Suppressor macrophage treated with lipopolysaccharide for 1 hour (primary cell): Measurements from ENCODE around the gene KLHL7.
"Not testable (repeated sequence)": the region's sequence is repeated elsewhere in the genome, so short reads cannot be mapped to it uniquely, and the experiment has no call there.

Source experiments
- DNase-seq, 3 donors: peaks; one replicate each; pipeline ENCODE4 v3.0.0-alpha.2; 2020 to 2022

The KLHL7 gene

DNA sequence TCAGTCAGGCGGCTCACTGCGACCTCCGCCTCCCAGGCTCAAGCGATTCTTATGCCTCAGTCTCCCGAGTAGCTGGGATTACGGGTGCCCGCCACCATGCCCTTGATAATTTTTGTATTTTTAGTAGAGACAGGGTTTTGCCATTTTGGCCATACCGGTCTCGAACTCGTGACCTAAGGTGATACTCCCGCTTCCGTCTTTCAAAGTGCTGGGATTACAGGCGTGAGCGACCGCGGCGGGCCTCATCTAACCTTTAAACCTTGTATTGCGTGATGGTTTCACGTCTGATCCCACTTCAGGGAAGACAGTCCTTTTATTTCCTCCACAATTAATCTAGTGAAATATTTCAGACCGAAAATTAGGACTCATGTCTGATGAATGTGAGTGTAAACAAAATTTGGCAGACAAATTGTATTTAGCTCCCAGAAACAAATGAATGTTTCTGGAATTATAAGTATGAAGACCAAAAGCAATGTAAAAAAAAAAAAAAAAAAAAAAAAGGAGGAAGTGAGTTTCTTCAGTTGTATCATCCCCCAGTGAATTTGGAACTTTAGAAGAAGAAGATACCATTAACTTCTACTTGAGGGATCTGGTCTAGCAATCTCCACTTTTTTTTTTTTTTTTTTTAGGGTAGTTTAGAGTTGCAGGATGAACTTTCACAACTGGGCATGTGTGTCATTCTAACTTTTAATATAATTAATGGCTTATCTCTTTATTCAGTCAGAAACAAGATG is 77.9 kb downstream of the KLHL7 start:
- peak in 2 of 3 donors; percentile 46 to 50 for DNase-seq

DNA sequence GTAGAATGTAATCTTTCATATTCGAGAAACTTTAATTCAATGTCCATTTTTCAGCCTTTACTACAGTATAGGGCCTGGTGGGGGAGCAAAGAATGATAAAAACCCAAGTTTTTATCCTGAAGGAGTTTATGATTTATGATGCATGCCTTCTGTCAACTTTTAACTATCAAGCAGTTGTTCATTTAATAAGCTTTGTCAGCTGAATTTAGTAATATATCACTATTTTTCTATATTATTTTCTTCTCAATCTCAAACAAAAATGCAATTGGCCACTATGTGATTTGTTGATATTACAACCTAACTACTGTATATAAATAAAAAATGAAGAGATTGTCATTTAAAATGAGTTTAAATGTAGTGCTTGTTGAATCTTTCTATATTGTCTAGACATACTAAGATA is 78.7 kb downstream of the KLHL7 start:
- no peak for DNase-seq

DNA sequence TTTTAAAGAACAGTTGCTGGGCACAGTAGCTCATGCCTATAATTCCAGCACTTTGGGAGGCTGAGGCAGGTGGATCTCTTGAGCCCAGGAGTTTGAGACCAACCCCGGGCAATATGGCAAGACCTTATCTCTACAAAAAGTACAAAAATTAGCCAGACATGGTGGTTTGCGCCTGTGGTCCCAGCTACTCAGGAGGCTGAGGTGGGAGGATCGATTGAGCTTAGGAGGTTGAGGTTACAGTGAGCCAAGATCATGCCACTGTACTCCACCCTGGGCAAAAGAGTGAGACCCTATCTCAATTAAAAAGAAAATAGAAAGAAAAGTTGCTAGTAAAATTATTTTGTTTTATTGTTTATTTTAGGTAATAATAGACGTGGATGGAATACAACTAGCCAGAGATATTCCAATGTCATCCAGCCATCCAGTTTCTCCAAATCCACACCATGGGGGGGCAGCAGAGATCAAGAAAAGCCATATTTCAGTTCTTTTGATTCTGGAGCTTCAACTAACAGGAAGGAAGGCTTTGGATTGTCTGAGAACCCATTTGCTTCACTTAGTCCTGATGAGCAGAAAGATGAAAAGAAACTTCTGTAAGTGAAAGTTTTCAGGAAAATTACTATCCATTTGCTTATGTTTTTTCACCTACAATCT is 79.2 kb downstream of the KLHL7 start:
- DNase-seq, result peak; percentile 79 to 86 (median 80)

DNA sequence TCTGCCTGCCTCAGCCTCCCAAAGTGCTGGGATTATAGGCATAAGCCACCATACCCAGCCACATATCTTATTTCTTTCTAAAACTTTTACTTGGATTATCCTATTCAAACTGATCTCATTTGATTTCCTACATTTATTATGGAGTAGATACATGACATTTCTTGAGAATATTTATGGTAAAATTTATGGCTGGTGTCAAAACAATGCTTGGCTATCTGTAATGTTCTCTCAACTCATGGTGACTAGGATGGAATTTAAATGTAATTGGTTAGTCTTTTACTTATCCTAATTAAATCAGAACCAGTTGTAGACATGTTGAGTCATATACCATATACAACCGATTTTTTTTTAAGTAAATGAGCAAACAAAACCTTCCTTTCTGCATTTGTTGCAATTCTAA is 80.4 kb downstream of the KLHL7 start:
- no peak for DNase-seq

GRCh38 chr7:23191022-23191421 is 85.4 kb downstream of the KLHL7 start:
- DNase-seq, result no peak

DNA sequence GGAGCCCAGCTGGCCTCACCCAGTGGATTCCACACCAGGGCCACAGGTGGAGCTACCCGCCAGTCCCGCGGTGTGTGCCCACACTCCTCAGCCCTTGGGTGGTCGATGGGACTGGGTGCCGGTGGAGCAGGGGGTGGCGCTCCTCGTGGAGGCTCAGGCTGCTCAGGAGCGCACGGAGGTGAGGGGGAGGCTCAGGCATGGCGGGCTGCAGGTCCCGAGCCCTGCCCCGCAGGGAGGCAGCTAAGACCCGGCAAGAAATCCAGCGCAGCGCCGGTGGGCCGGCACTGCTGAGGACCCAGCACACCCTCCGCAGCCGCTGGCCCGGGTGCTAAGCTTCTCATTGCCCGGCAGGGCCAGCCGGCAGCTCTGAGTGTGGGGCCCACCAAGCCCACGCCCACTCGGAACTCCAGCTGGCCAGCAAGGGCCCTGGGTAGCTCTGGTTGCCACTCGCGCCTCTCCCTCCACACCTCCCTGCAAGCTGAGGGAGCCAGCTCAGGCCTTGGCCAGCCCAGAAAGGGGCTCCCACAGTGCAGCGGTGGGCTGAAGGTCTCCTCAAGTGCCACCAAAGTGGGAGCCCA is 88.2 kb downstream of the KLHL7 start:
- not testable (repeated sequence) for DNase-seq

DNA sequence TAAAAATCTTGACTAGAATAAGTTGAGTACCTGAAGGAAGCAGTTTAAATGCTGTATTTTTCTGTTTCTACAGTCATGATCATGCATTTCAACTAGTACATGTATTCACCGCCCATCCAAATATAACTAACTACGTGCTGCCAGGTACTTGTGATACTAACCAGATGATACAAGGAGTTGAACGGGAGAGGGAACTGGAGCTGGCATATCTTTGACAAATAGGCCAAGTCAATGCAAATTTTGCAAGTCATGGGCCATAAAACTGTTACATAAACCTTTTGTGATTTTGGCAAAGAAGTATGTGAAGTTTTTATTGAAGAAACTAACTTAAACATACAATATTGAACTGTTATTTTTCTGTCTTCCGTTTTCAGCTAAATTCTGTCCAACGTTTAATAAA is 90.7 kb downstream of the KLHL7 start:
- DNase-seq, result no peak

- not testable (repeated sequence) for DNase-seq
Measured at GRCh38 chr7:23197745-23198144, 92.2 kb downstream of the KLHL7 start.

DNA sequence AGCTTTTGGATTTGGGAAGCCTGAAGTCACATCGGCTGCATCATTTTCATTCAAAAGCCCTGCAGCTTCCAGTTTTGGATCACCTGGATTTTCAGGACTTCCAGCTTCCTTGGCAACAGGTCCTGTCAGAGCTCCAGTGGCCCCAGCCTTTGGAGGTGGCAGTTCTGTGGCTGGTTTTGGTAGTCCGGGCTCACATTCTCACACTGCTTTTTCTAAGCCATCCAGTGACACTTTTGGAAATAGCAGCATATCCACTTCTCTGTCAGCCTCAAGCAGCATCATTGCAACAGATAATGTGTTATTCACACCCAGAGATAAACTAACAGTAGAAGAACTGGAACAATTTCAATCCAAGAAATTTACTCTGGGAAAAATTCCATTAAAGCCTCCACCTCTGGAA is 94.7 kb downstream of the KLHL7 start:
- DNase-seq, result no peak

DNA sequence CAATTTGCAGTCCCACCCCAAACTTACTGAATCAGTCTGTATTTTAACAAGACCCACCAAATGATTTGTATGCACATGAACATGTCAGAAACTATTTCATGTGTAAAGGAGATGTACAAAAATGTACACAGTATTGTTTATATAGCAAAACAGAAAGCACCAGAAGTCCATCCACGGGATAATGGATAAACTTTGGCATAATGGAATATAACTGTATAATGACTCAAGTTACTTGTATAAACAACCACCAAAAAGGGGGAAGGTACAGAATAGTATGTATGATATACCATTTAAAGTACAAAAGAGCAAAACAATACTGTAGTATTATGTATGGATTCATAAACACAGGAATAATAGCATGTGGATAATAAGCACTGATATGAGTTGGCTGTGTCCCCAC is 98.7 kb downstream of the KLHL7 start:
- DNase-seq, result no peak

GRCh38 chr7:23205577-23205908 is 100.0 kb downstream of the KLHL7 start:
- DNase-seq, result no peak

DNA sequence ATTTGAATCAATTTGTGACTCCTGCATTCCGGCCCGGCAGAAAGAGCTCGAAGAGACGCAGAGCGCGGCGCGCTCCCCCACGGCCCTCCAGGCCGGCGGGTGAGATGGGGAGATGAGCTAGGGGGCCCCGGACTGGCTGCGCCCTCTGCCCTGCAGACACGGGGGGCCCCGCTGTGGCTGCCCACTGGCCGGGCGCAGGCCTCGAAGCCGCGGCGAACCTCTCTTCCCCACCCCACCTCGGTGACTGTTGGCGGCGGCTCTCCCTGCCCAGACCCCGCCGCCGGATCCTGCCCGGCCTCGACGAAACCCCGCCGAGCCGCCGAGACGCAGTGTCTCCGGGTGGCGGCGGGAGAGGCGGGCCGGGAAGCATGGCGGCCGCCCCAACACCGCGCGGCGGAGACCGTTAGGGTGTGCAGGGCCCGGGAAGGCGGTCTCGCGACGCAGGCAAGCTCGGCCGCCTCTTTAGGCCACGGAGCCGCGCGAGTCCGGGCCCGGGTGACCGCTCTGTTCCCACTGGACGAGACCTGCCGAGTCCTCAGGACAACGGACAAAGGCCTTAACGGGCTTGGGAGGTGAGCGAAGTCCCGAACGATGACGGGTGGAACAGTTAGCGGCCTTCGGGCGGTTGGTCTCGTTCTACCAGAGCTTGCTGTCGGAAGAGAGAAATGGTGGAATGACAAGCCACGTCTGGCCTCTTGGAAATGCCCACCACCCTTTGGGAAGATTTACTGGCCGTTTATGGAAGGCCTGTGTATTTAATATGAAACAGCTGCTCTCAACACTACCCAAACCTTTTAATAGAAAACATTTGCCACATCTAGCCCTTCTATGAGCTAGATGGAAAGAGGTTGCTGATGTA is 100.6 kb downstream of the KLHL7 start:
- peak in 2 of 3 donors; percentile 41 to 49 for DNase-seq

DNA sequence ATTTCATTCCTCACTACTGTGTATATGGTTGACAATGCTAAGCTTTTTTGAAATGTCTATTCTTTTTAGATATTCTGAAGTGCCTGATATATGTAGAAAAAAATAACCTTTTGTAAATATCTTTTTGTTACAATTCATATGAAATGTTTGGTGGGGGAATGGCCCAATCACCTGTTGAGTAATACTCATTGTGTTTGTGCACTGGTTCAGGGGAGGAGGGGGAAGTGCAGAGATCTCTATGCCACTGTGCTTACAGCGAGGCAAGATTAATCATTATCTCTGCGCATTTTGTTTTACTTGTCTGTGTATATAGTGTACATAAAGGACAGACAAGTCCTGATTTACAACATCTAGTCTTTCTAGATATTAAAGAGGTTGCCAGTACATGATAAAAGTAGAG is 101.4 kb downstream of the KLHL7 start:
- DNase-seq, result peak; percentile 56 to 61 (median 57)

DNA sequence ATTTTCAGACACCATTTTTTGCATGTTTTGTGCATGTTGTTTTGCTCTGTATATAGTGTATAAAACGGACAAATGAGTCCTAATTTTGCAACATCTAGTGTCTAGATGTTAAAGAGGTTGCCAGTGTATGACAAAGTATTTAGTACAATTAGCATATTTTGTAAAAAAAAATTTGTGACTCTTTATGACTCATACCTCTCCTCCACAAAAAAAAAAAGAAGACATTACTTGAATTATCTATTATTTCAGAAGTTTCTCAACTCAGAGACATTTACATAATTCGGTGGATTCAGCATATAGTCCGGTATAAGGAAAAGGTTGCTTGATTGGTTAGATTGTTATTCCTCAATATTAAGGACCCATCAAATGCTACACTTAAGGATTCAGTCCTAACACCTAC is 102.3 kb downstream of the KLHL7 start:
- DNase-seq, result peak; percentile 34 to 88 (median 82)

DNA sequence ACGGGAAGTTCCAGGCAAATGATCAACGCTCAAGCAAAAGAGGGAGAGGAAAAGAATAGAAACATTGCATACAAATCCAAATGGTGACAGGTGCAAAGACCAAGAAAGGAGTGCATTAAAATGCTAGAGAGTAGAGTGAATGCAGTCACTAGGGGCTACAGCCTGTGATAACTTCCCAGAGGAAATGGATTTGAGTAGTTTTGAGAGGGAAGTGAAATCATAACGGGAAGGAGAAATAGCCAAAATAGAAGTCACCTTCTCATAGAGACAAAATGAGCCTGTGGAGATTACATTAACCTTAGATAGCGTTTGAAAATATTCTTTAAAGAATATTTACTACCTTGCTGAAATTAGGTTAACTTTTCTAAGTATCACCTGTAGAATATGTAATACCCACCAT is 102.7 kb downstream of the KLHL7 start:
- DNase-seq, result peak; percentile 43 to 60 (median 59)

DNA sequence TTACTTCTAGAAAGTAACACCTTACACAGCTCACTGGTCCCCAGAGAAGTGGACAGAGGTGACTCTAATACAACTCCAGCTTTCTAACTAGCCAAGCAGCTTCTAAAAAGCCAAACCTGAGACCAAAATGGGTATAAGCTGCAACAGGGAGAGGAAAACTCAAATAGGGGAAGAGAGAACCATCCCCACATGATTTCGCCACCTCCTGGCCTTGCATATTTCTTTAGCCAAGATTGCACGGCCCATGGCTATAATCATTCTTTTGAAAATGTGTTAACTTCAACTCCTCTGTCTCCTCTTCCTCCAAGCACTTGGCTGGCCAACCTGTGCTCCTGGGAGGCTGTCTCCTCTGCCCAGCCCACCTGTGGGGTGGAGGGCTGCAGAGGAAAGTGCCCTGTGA is 104.9 kb downstream of the KLHL7 start:
- peak; percentile 45 to 59 (median 49) for DNase-seq

DNA sequence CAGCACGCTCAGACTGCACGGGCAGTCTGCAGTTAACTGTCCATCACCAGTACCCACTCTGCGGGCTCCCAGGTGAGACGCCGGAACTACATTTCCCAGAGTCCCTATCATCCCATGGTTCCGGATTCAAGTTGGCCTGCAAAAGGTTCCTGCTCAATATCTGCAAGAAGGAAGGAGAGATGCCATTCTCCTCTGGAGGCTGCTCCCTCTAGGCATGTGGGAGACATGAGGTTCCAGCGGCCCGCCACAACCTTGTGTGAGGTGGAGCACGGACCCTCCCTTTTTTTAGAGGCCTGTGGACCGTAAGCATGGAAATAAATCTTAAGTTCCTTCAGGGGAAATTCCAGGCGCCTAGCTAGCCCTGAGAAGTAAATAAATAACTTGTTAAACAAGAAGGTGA is 106.0 kb downstream of the KLHL7 start:
- no peak for DNase-seq

- DNase-seq, result no peak
Measured at GRCh38 chr7:23212395-23212794, 106.8 kb downstream of the KLHL7 start.

DNA sequence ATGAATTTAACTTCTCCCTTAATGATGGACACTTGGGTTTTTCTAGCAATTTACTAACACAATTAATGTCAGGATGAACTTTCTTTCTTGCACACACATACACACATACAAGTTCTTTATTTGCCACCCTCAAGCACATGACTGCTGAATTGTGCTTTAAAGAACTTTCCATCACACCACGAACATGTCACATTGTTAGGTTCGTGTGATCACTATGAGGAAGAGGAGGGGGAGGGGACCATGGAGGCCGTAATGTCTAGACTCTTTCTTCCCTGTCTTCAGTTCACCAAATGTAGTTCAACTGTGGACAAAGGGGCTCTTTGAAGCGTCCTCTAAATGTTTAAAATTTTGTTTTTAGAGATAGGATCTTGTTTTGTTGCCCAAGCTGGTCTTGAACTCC is 107.3 kb downstream of the KLHL7 start:
- peak in 1 of 3 donors; percentile 33 for DNase-seq

GRCh38 chr7:23213755-23214154 is 108.2 kb downstream of the KLHL7 start:
- DNase-seq, result no peak

DNA sequence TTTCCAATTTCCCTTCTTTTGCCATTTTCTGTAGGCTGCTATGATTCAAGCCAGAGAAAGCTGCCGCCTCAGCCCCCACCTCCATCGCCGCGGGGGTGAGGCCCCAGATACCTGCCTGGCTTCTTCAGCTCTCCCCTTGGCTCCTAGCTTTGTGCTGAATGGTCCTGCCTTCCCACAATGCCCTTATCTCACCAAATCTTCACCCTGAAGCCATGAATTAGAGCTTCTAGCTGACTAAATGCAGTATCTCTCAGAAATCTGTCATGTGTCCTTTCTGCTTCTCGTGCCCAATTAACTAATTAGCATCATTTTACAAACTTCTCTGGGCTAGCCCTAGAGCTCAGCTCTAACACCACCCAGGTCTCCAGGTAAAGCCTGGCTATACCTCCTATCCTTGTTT is 108.8 kb downstream of the KLHL7 start:
- no peak for DNase-seq

DNA sequence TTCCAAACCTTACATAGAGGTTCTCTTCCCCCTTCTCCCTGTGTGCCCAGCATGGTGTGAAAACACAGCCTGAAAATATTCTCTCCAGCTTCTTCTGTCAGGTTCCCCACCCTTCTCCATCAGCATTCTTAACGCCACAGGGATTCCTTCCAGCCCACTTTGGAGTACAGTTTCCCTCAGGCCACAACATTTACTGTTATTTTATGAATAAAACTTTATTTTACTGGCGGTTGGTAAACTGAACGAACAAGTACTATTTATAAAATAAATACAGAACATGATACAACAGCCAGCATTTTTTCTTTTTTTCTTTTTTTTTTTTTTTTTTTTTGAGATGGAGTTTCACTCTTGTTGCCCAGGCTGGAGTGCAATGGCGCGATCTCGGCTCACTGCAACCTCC is 109.4 kb downstream of the KLHL7 start:
- no peak for DNase-seq

GRCh38 chr7:23216021-23216420 is 110.4 kb downstream of the KLHL7 start:
- peak; percentile 90 to 92 (median 91) for DNase-seq
